H1 (cell line): ENCODE results near the gene ROR1. TPM values are rescaled to one million over a fixed set of nuclear protein-coding genes. Genes with fewer than 3 reads are reported as not detected.

Experiments used
- polyA plus RNA-seq, 7 experiments: library from polyadenylated mRNA; depleted of rRNA in 3 of 7; stranded (reverse) in 5 of 7; unstranded in 2 of 7; fragments of >200 nt in 5 of 7; fragments of 200-250 nt in 2 of 7; gene quantifications; 1 replicate in 5 of 7; 2 replicates in 1 of 7; 4 replicates in 1 of 7; pipeline versions ENCODE4 v1.2.1 to v1.2.3, GENCODE V29; 2011 to 2013; ENCODE audit warnings: missing spikeins in 2 of 7, mixed read lengths in 2 of 7
- small RNA-seq: library from polyadenylated mRNA; stranded (forward); fragments of <200 nt; extraction: miRNeasy Mini kit (QIAGEN cat#:217004); gene quantifications from one replicate; pipeline ENCODE3, GENCODE V24; 2013; ENCODE audit not compliant: insufficient read depth
- total RNA-seq: library from RNA; stranded (reverse); fragmentation: NEBNext Ultra II Directional; extraction: Animal tissue kit (Norgen Biotek cat#: 25700); gene quantifications from 2 replicates; pipeline ENCODE4 v1.2.1, GENCODE V29; 2021

Gene ROR1
- total and polyA plus RNA-seq, 2 of the 8 experiments (the other 6 are each of a cell fraction or from before 2014, with no cell fraction given): 33.6 to 73.6 TPM

Small RNA genes lying within 50 kb of the gene (small RNA-seq; reads per million reads assigned to genes)
- not detected for gene RF00019
- not detected for gene RNU6-809P

Other genes starting within 250 kb of the ROR1 start
- 60.2 and 65.4 TPM in 2 replicates for gene PGM1, start 180.6 kb upstream of the ROR1 start, total RNA-seq
- gene PGM1, start 180.6 kb upstream of the ROR1 start, polyA plus RNA-seq (2011; rRNA removed): 33.0 and 37.4 TPM in 2 replicates